ENCODE data around the gene SART3.

GRCh38 chr12:108605000-108605689 is 44.2 kb upstream of the SART3 start:
- TF ChIP-seq, protein P1, sequence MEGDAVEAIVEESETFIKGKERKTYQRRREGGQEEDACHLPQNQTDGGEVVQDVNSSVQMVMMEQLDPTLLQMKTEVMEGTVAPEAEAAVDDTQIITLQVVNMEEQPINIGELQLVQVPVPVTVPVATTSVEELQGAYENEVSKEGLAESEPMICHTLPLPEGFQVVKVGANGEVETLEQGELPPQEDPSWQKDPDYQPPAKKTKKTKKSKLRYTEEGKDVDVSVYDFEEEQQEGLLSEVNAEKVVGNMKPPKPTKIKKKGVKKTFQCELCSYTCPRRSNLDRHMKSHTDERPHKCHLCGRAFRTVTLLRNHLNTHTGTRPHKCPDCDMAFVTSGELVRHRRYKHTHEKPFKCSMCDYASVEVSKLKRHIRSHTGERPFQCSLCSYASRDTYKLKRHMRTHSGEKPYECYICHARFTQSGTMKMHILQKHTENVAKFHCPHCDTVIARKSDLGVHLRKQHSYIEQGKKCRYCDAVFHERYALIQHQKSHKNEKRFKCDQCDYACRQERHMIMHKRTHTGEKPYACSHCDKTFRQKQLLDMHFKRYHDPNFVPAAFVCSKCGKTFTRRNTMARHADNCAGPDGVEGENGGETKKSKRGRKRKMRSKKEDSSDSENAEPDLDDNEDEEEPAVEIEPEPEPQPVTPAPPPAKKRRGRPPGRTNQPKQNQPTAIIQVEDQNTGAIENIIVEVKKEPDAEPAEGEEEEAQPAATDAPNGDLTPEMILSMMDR (IDR thresholded peaks at IDR 0.05): no peak
- no peak for TF ChIP-seq POLR2A (IDR thresholded peaks at IDR 0.05)

All from heart left ventricle (tissue), 13 donors.